IMR-90 (cell line): Measurements from ENCODE around the gene FDXR. TPM values are rescaled to one million over a fixed set of nuclear protein-coding genes. Genes with fewer than 3 reads are reported as not detected.

Experiments
- ATAC-seq: fragments of 200-7000 bp; cut with Tn5 transposase; 2 replicates; pipeline ENCODE4 v1.9.1; 2020; ENCODE audit warnings: low read depth, mild to moderate bottlenecking, moderate library complexity
- BruUV-seq: library from RNA; stranded (reverse); fragments of 400-500 nt; replicated peaks from 2 replicates; lab custom pipeline; 2021; lab: Mats Ljungman, UMichigan
- CTCF ChIA-PET: fragments of 300-600 bp; formaldehyde crosslinking; extraction: SDS; loops from one replicate; lab custom pipeline; 2021; ENCODE audit warnings: antibody characterized with exemption; lab: Yijun Ruan, JAX
- POLR2A ChIA-PET: fragments of 300-600 bp; sonication (Branson Sonifier 250); formaldehyde crosslinking; loops from one replicate; lab custom pipeline; 2022; ENCODE audit warnings: antibody characterized with exemption; ENCODE audit not compliant: unreplicated experiment; lab: Charles Lee
- DNase-seq: peaks from one replicate; pipeline ENCODE4 v3.0.0; 2013
- H2AFZ ChIP-seq: replicated peaks from 2 replicates; pipeline ENCODE3; 2013; ENCODE audit warnings: low read length, mild to moderate bottlenecking; ENCODE audit not compliant: poor library complexity
- H2AK5ac ChIP-seq: 2 replicates; pipeline ENCODE4 v1.6.1; 2013; ENCODE audit warnings: low read depth, low read length, inconsistent platforms
- H2AK9ac ChIP-seq: replicated peaks from 2 replicates; pipeline ENCODE3; 2013; ENCODE audit warnings: mild to moderate bottlenecking, low read depth, low read length, moderate library complexity; ENCODE audit not compliant: poor library complexity
- H2BK120ac ChIP-seq: 2 replicates; pipeline ENCODE4 v1.6.1; 2013; ENCODE audit warnings: low read depth, low read length, inconsistent platforms
- H2BK15ac ChIP-seq: 3 replicates; pipeline ENCODE4 v1.6.1; 2013; ENCODE audit warnings: low read depth, low read length, inconsistent platforms
- H2BK20ac ChIP-seq: 2 replicates; pipeline ENCODE4 v1.6.1; 2013; ENCODE audit warnings: low read depth, mild to moderate bottlenecking, inconsistent platforms, low read length, moderate library complexity
- H2BK5ac ChIP-seq: 2 replicates; pipeline ENCODE4 v1.6.1; 2013; ENCODE audit warnings: mild to moderate bottlenecking, low read depth, low read length, inconsistent platforms; ENCODE audit not compliant: poor library complexity, severe bottlenecking
- H3K14ac ChIP-seq: replicated peaks from 2 replicates; pipeline ENCODE4 v1.6.1; 2013; ENCODE audit warnings: low read depth, low read length, inconsistent platforms
- H3K18ac ChIP-seq: 2 replicates; pipeline ENCODE4 v1.6.1; 2013; ENCODE audit warnings: low read depth, low read length, control low read depth
- H3K23ac ChIP-seq: 2 replicates; pipeline ENCODE4 v1.6.1; 2013; ENCODE audit warnings: low read depth, low read length, inconsistent platforms
- H3K27ac ChIP-seq: 2 replicates; pipeline ENCODE4 v1.5.1; 2013; ENCODE audit warnings: mild to moderate bottlenecking, control low read depth, low read length; ENCODE audit not compliant: insufficient read depth
- H3K27me3 ChIP-seq: 2 replicates; pipeline ENCODE4 v1.6.1; 2013; ENCODE audit warnings: low read length; ENCODE audit not compliant: control insufficient read depth, insufficient read depth
- H3K36me3 ChIP-seq: 2 replicates; pipeline ENCODE4 v1.6.1; 2013; ENCODE audit warnings: low read length, mixed read lengths; ENCODE audit not compliant: control insufficient read depth, insufficient read depth
- H3K4ac ChIP-seq: 2 replicates; pipeline ENCODE4 v1.6.1; 2013; ENCODE audit warnings: low read depth, low read length, inconsistent platforms
- H3K4me1 ChIP-seq: 2 replicates; pipeline ENCODE4 v1.6.1; 2013; ENCODE audit warnings: low read length, mixed read lengths; ENCODE audit not compliant: control insufficient read depth, insufficient read depth
- H3K4me2 ChIP-seq: 2 replicates; pipeline ENCODE4 v1.6.1; 2013; ENCODE audit warnings: low read depth, mild to moderate bottlenecking, control low read depth, low read length, moderate library complexity
- H3K4me3 ChIP-seq: 2 replicates; pipeline ENCODE4 v1.5.1; 2013; ENCODE audit warnings: low read depth, mild to moderate bottlenecking, control low read depth, low read length, moderate library complexity; ENCODE audit not compliant: insufficient read depth
- H3K56ac ChIP-seq: 2 replicates; pipeline ENCODE4 v1.6.1; 2013; ENCODE audit warnings: low read length, inconsistent platforms; ENCODE audit not compliant: insufficient read depth; ENCODE audit errors: extremely low read depth
- H3K79me1 ChIP-seq, 2 experiments: 2 replicates each; pipeline ENCODE4 v1.6.1; 2013; ENCODE audit warnings: low read length in 2 of 2, inconsistent platforms in 1 of 2, low read depth in 1 of 2
- H3K9ac ChIP-seq: 2 replicates; pipeline ENCODE4 v1.6.1; 2013; ENCODE audit warnings: low read depth, low read length, control low read depth
- H3K9me1 ChIP-seq: 2 replicates; pipeline ENCODE4 v1.6.1; 2013; ENCODE audit warnings: low read length, inconsistent platforms; ENCODE audit not compliant: insufficient read depth
- H3K9me3 ChIP-seq: 2 replicates; pipeline ENCODE4 v1.6.1; 2013; ENCODE audit warnings: low read length; ENCODE audit not compliant: control insufficient read depth, insufficient read depth
- H4K20me1 ChIP-seq: 2 replicates; pipeline ENCODE4 v1.6.1; 2013; ENCODE audit warnings: low read length, inconsistent platforms; ENCODE audit not compliant: insufficient read depth
- H4K5ac ChIP-seq: 2 replicates; pipeline ENCODE4 v1.6.1; 2013; ENCODE audit warnings: mild to moderate bottlenecking, low read depth, low read length, control low read depth
- H4K8ac ChIP-seq, 2 experiments: 2 replicates each; pipeline ENCODE4 v1.6.1; 2013; ENCODE audit warnings: low read depth in 2 of 2, low read length in 2 of 2, control low read depth in 1 of 2, inconsistent platforms in 1 of 2
- H4K91ac ChIP-seq: 2 replicates; pipeline ENCODE4 v1.6.1; 2013; ENCODE audit warnings: low read depth, low read length, inconsistent platforms; ENCODE audit not compliant: insufficient read depth
- CEBPB ChIP-seq: IDR thresholded peaks from 2 replicates; pipeline ENCODE4 v1.6.1; 2012; ENCODE audit warnings: low read depth, low read length, improper control_type of control experiment
- CHD1 ChIP-seq: IDR thresholded peaks from 2 replicates; pipeline ENCODE4 v1.6.1; 2012; ENCODE audit warnings: low read depth, low read length, improper control_type of control experiment
- MAZ ChIP-seq: IDR thresholded peaks from 2 replicates; pipeline ENCODE4 v1.6.1; 2012; ENCODE audit warnings: low read depth, mild to moderate bottlenecking, low read length, improper control_type of control experiment, moderate library complexity, borderline replicate concordance
- POLR2A ChIP-seq: IDR thresholded peaks from 2 replicates; pipeline ENCODE4 v1.6.1; 2012; ENCODE audit warnings: mild to moderate bottlenecking, low read depth, low read length
- RCOR1 ChIP-seq: IDR thresholded peaks from 2 replicates; pipeline ENCODE4 v1.6.1; 2012; ENCODE audit warnings: mild to moderate bottlenecking, low read length, improper control_type of control experiment; ENCODE audit not compliant: insufficient replicate concordance
- WGBS, 2 experiments: methylation state at CpG; one replicate each; pipeline versions ENCODE4 v1.1.5 to v1.1.7; 2013; ENCODE audit warnings: missing lambda C conversion rate in 2 of 2; ENCODE audit not compliant: insufficient read length in 1 of 2; ENCODE audit errors: extremely low coverage in 2 of 2; 5-methylcytosine and 5-hydroxymethylcytosine counted together
- dilution Hi-C: fragments of 300-500 bp; cut with HindIII; formaldehyde crosslinking; loops from one replicate; pipeline ENCODE4 v1.14.3; 2018; ENCODE audit warnings: low sequenced_read_pairs; ENCODE audit not compliant: unreplicated experiment
- in situ Hi-C: fragments of 300-500 bp; cut with MboI; formaldehyde crosslinking; loops from 3 replicates; pipeline ENCODE4 v1.14.3; 2019; ENCODE audit warnings: low sequenced_read_pairs, inconsistent platforms, mixed read lengths
- intact Hi-C: fragments of 100-400 bp; cut with micrococcal nuclease; formaldehyde crosslinking; loops from 2 replicates; pipeline ENCODE4 v1.10.0; 2022
- polyA plus RNA-seq, 3 experiments: library from polyadenylated mRNA; depleted of rRNA; stranded (reverse); fragments of >200 nt; gene quantifications; 2 replicates each; pipeline ENCODE4 v1.2.3, GENCODE V29; 2012; ENCODE audit warnings: low replicate concordance in 1 of 3
- total RNA-seq: library from RNA; depleted of rRNA; stranded (reverse); fragments of >200 nt; gene quantifications from 2 replicates; pipeline ENCODE4 v1.2.3, GENCODE V29; 2012

The FDXR gene
- total and polyA plus RNA-seq, 2 of the 4 experiments (the other 2 are of a cell fraction), result 12.4 to 18.6 TPM

DNA sequence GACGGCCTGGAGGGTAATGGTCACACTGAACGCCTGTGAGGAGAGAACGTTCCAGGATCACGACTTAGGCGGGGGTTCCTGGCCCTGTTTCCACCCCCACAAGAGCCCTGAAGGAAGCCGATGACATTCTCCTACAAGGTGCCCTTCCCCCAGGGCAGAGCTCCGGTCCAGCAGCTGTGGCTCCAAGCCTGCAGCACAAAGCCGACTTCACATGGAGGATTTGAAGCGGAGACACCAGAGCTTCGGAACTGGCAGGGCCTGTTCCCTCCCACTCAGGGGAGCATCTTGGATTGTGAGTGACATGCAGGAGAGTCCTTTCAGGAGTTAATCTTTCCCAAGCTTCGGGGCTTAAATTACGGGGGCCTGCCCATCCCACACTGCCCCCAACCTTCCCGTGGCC is 15.7 kb upstream of the FDXR start:
- no peaks in the 10 kb centered on the region for H3K9me1 ChIP-seq
- H2BK120ac ChIP-seq, result no peak overlapping the region
- H3K56ac ChIP-seq, result no peak overlapping the region
- no peak overlapping the region for H4K8ac ChIP-seq
- no peak overlapping the region for H2BK15ac ChIP-seq
- no peaks in the 10 kb centered on the region for H3K9me3 ChIP-seq
- peaks cover 66% of the 10 kb centered on the region for H3K27me3 ChIP-seq
- in situ Hi-C loops (no loop called here), intact Hi-C loops (no loop called here), dilution Hi-C loops (no loop called here)
- H3K4ac ChIP-seq, result no peak overlapping the region
- no peak for TF ChIP-seq CEBPB
- TF ChIP-seq POLR2A, result no peak
- no peak for TF ChIP-seq CHD1
- no peak for TF ChIP-seq RCOR1
- no peak for TF ChIP-seq MAZ
- POLR2A ChIA-PET, result interaction anchor here (0.9 kb wide), 1 partner anchor 15 kb away, joined by 3 read pairs; the partner anchor contains the start of gene FDXR
- no peaks in the 10 kb centered on the region for H3K79me1 ChIP-seq
- H3K4me3 ChIP-seq, result no peak overlapping the region
- no peak for ATAC-seq
- H2AK5ac ChIP-seq, result no peak overlapping the region
- no peak overlapping the region for H2BK20ac ChIP-seq
- no peak overlapping the region for H3K9ac ChIP-seq
- H3K4me1 ChIP-seq, result peaks cover 2% of the 10 kb centered on the region; the same call in 1 of the 2 replicates
- no peaks in the 10 kb centered on the region for H3K36me3 ChIP-seq
- H2AFZ ChIP-seq, result no peak overlapping the region
- no TSS peak for BruUV-seq
- CTCF ChIA-PET, result no interaction called here
- no peak overlapping the region for H4K5ac ChIP-seq
- H4K91ac ChIP-seq, result no peak overlapping the region
- H3K23ac ChIP-seq, result no peak overlapping the region
- no peak overlapping the region for H3K27ac ChIP-seq
- H3K14ac ChIP-seq, result no peak overlapping the region
- no peak overlapping the region for H3K4me2 ChIP-seq
- DNase-seq, result no peak
- no peak overlapping the region for H2AK9ac ChIP-seq
- 17% methylated on average over 2 of the region's 13 CpGs; no CpG with 5 or more reads in 1 of the 2 experiments for WGBS, 2 experiments
- H2BK5ac ChIP-seq, result no peak overlapping the region
- H3K18ac ChIP-seq, result no peak overlapping the region
- no peaks in the 10 kb centered on the region for H4K20me1 ChIP-seq
